D721Med (cell line): ENCODE measurements around the gene CCR2.

Experiments used
- DNase-seq: peaks from one replicate; pipeline ENCODE4 v3.0.0; 2011; ENCODE audit warnings: low spot score; ENCODE audit not compliant: insufficient read length
- FAIRE-seq: peaks from 2 replicates; lab custom pipeline; 2011; peaks lifted over from hg19 to GRCh38; lab: Jason Lieb, UNC
- CTCF ChIP-seq: IDR thresholded peaks from 2 replicates; pipeline ENCODE4 v1.5.1; 2012; ENCODE audit warnings: mild to moderate bottlenecking, control low read depth; ENCODE audit not compliant: insufficient read depth; ENCODE audit errors: missing control alignments

Gene CCR2

GRCh38 chr3:46370839-46371518, 17.1 kb downstream of the CCR2 start, which contains the start of gene CCR5:
Gene CCR5 (plus strand): TSS chr3:46370946. CDS start chr3:46372903, 1,957 bp downstream.
- FAIRE-seq (no peak), DNase-seq (no peak)

GRCh38 chr3:46371519-46372340, 17.8 kb downstream of the CCR2 start:
- TF ChIP-seq CTCF, result no peak
- DNase-seq (no peak), FAIRE-seq (no peak)

More at GRCh38 chr3:46370839-46371518, 17.1 kb downstream of the CCR2 start, which contains the start of gene CCR5:
- TF ChIP-seq CTCF, result no peak

DNA sequence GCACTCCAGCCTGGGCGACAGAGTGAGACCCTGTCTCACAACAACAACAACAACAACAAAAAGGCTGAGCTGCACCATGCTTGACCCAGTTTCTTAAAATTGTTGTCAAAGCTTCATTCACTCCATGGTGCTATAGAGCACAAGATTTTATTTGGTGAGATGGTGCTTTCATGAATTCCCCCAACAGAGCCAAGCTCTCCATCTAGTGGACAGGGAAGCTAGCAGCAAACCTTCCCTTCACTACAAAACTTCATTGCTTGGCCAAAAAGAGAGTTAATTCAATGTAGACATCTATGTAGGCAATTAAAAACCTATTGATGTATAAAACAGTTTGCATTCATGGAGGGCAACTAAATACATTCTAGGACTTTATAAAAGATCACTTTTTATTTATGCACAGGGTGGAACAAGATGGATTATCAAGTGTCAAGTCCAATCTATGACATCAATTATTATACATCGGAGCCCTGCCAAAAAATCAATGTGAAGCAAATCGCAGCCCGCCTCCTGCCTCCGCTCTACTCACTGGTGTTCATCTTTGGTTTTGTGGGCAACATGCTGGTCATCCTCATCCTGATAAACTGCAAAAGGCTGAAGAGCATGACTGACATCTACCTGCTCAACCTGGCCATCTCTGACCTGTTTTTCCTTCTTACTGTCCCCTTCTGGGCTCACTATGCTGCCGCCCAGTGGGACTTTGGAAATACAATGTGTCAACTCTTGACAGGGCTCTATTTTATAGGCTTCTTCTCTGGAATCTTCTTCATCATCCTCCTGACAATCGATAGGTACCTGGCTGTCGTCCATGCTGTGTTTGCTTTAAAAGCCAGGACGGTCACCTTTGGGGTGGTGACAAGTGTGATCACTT, 18.8 kb downstream of the CCR2 start:
- TF ChIP-seq CTCF, result peak; percentile 18
- DNase-seq (no peak), FAIRE-seq (no peak)

DNA sequence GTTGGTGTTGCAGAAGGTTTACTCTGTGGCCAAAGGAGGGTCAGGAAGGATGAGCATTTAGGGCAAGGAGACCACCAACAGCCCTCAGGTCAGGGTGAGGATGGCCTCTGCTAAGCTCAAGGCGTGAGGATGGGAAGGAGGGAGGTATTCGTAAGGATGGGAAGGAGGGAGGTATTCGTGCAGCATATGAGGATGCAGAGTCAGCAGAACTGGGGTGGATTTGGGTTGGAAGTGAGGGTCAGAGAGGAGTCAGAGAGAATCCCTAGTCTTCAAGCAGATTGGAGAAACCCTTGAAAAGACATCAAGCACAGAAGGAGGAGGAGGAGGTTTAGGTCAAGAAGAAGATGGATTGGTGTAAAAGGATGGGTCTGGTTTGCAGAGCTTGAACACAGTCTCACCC, 20.8 kb downstream of the CCR2 start:
- DNase-seq (no peak), FAIRE-seq (no peak)
- no peak for TF ChIP-seq CTCF

DNA sequence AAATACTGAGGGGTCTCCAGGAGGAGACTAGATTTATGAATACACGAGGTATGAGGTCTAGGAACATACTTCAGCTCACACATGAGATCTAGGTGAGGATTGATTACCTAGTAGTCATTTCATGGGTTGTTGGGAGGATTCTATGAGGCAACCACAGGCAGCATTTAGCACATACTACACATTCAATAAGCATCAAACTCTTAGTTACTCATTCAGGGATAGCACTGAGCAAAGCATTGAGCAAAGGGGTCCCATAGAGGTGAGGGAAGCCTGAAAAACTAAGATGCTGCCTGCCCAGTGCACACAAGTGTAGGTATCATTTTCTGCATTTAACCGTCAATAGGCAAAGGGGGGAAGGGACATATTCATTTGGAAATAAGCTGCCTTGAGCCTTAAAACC, 21.3 kb downstream of the CCR2 start:
- TF ChIP-seq CTCF, result no peak
- DNase-seq (no peak), FAIRE-seq (no peak)

DNA sequence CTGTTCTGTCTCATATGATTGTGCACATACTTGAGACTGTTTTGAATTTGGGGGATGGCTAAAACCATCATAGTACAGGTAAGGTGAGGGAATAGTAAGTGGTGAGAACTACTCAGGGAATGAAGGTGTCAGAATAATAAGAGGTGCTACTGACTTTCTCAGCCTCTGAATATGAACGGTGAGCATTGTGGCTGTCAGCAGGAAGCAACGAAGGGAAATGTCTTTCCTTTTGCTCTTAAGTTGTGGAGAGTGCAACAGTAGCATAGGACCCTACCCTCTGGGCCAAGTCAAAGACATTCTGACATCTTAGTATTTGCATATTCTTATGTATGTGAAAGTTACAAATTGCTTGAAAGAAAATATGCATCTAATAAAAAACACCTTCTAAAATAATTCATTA, 21.9 kb downstream of the CCR2 start:
- TF ChIP-seq CTCF, result no peak
- DNase-seq (no peak), FAIRE-seq (no peak)
